CD4-positive, CD25-positive, alpha-beta regulatory T cell (primary cell): Measurements from ENCODE around the gene SLC25A29. TPM values are rescaled to one million over a fixed set of nuclear protein-coding genes. Genes with fewer than 3 reads are reported as not detected.

Experiments
- ATAC-seq, 2 donors: fragments of 150-1000 bp; cut with Tn5 transposase; one replicate each; pipeline ENCODE4 v1.10.0; 2021; ENCODE audit warnings: low read depth in 2 of 2, moderate number of reproducible peaks in 2 of 2, moderate library complexity in 1 of 2
- DNase-seq, 3 donors: peaks; one replicate each; pipeline versions ENCODE4 v3.0.0 to v3.0.0-alpha.2; 2012 to 2022; ENCODE audit warnings: mixed read lengths in 1 of 3
- H3K27ac ChIP-seq: one replicate; pipeline ENCODE4 v1.7.0; 2013; ENCODE audit warnings: mild to moderate bottlenecking, low read length; ENCODE audit not compliant: insufficient read depth, poor library complexity, severe bottlenecking
- H3K27me3 ChIP-seq: one replicate; pipeline ENCODE4 v1.7.0; 2013; ENCODE audit warnings: low read length; ENCODE audit not compliant: control insufficient read depth, insufficient read depth
- H3K36me3 ChIP-seq: one replicate; pipeline ENCODE4 v1.7.0; 2013; ENCODE audit warnings: mild to moderate bottlenecking, low read length, moderate library complexity; ENCODE audit not compliant: control insufficient read depth, insufficient read depth
- H3K4me1 ChIP-seq: 2 replicates; pipeline ENCODE4 v1.7.0; 2013; ENCODE audit warnings: mild to moderate bottlenecking, low read length; ENCODE audit not compliant: insufficient read depth, control insufficient read depth, poor library complexity, severe bottlenecking
- H3K4me3 ChIP-seq: one replicate; pipeline ENCODE4 v1.7.0; 2013; ENCODE audit warnings: low read depth, mild to moderate bottlenecking, low read length, moderate library complexity
- H3K9me3 ChIP-seq, 2 experiments: 1 replicate in 1 of 2; 2 replicates in 1 of 2; pipeline ENCODE4 v1.7.0; 2013; ENCODE audit warnings: low read length in 2 of 2, mild to moderate bottlenecking in 1 of 2, moderate library complexity in 1 of 2; ENCODE audit not compliant: control insufficient read depth in 2 of 2
- H3K27ac Mint-ChIP-seq, 3 donors: one replicate each; pipeline ENCODE4 v1.8.0; 2020 to 2022; ENCODE audit warnings: mild to moderate bottlenecking in 3 of 3, mixed read lengths in 3 of 3, moderate library complexity in 2 of 3
- H3K27me3 Mint-ChIP-seq: one replicate; pipeline ENCODE4 v1.8.0; 2022; ENCODE audit warnings: mild to moderate bottlenecking, mixed read lengths
- H3K36me3 Mint-ChIP-seq: one replicate; pipeline ENCODE4 v1.8.0; 2020; ENCODE audit warnings: mixed read lengths
- H3K4me1 Mint-ChIP-seq, 4 donors: one replicate each; pipeline ENCODE4 v1.8.0; 2020 to 2022; ENCODE audit warnings: mixed read lengths in 4 of 4, mild to moderate bottlenecking in 1 of 4
- H3K4me3 Mint-ChIP-seq, 4 donors: one replicate each; pipeline ENCODE4 v1.8.0; 2020 to 2022; ENCODE audit warnings: mild to moderate bottlenecking in 4 of 4, mixed read lengths in 4 of 4, moderate library complexity in 3 of 4
- H3K9me3 Mint-ChIP-seq, 7 donors: one replicate each; pipeline ENCODE4 v1.8.0; 2020 to 2022; ENCODE audit warnings: mixed read lengths in 7 of 7, mild to moderate bottlenecking in 3 of 7, moderate library complexity in 2 of 7
- polyA plus RNA-seq, 4 donors: library from polyadenylated mRNA; unstranded; fragments of 300-500 nt; fragmentation: Illumina TruSeq; gene quantifications; one replicate each; pipeline ENCODE4 v1.2.3, GENCODE V29; 2021
- total RNA-seq: library from RNA; stranded (reverse); gene quantifications from one replicate; pipeline ENCODE4 v1.2.3, GENCODE V29; 2022

Gene SLC25A29
- total and polyA plus RNA-seq, 5 donors from 2014 or later, result 0.69 to 7.9 (median 2.3) TPM

- DNase-seq (no peak), ATAC-seq (no peak)
- no peak within 1 kb of the TSS for H3K4me3 ChIP-seq
- H3K9me3 ChIP-seq, result no peaks in the 10 kb centered on the region
- H3K27me3 ChIP-seq, result no peaks in the 10 kb centered on the region
- H3K4me1 ChIP-seq, result peaks cover 2% of the 10 kb centered on the region
- no peaks in the 10 kb centered on the region for H3K36me3 Mint-ChIP-seq
- H3K4me1 Mint-ChIP-seq, result peaks cover 0 to 7% (median 1%) of the 10 kb centered on the region in 4 donors
- H3K27ac ChIP-seq, result no peak within 1 kb of the TSS
- no peak within 1 kb of the TSS for H3K4me3 Mint-ChIP-seq
- no peaks in the 10 kb centered on the region for H3K36me3 ChIP-seq
- no peak within 1 kb of the TSS for H3K27ac Mint-ChIP-seq
- no peaks in the 10 kb centered on the region for H3K9me3 Mint-ChIP-seq
- peaks cover 7% of the 10 kb centered on the region for H3K27me3 Mint-ChIP-seq
Measured at GRCh38 chr14:100323121-100323941, 17.1 kb upstream of the SLC25A29 start, which contains the start of gene SLC25A47. TSS of gene SLC25A47 (plus strand) at chr14:100323339. CDS start at chr14:100323415, 76 bp downstream.

GRCh38 chr14:100322138-100322957, 16.1 kb upstream of the SLC25A29 start:
- DNase-seq (no peak), ATAC-seq (no peak)
- no peaks in the 10 kb centered on the region for H3K9me3 Mint-ChIP-seq
- H3K36me3 ChIP-seq, result no peaks in the 10 kb centered on the region
- no peaks in the 10 kb centered on the region for H3K9me3 ChIP-seq
- H3K4me1 ChIP-seq, result peaks cover 9% of the 10 kb centered on the region
- peaks cover 7% of the 10 kb centered on the region for H3K27me3 Mint-ChIP-seq
- no peaks in the 10 kb centered on the region for H3K27me3 ChIP-seq
- no peak overlapping the region for H3K27ac Mint-ChIP-seq
- H3K4me1 Mint-ChIP-seq, result peaks cover 0 to 13% (median 3%) of the 10 kb centered on the region in 4 donors
- no peak overlapping the region for H3K4me3 Mint-ChIP-seq
- no peaks in the 10 kb centered on the region for H3K36me3 Mint-ChIP-seq
- no peak overlapping the region for H3K4me3 ChIP-seq
- H3K27ac ChIP-seq, result no peak overlapping the region

- Mint-ChIP-seq H3K4me3 (no peak overlapping the region), H3K27ac (no peak overlapping the region), H3K27me3 (peaks cover 7% of the 10 kb centered on the region), H3K36me3 (no peaks in the 10 kb centered on the region), H3K4me1 (peaks cover 0 to 13% (median 3%) of the 10 kb centered on the region in 4 donors), H3K9me3 (no peaks in the 10 kb centered on the region)
- no peak for DNase-seq
- no peak for ATAC-seq
- Histone ChIP-seq H3K27ac (no peak overlapping the region), H3K9me3 (no peaks in the 10 kb centered on the region), H3K36me3 (no peaks in the 10 kb centered on the region), H3K4me1 (peaks cover 9% of the 10 kb centered on the region), H3K27me3 (no peaks in the 10 kb centered on the region), H3K4me3 (no peak overlapping the region)
Measured at GRCh38 chr14:100321473-100322137, 15.4 kb upstream of the SLC25A29 start.

GRCh38 chr14:100320157-100320856, 14.1 kb upstream of the SLC25A29 start:
- Histone ChIP-seq H3K9me3 (no peaks in the 10 kb centered on the region), H3K27ac (no peak overlapping the region), H3K27me3 (no peaks in the 10 kb centered on the region), H3K4me3 (no peak overlapping the region), H3K4me1 (peaks cover 9% of the 10 kb centered on the region), H3K36me3 (no peaks in the 10 kb centered on the region)
- DNase-seq (no peak), ATAC-seq (no peak)
- H3K27me3 Mint-ChIP-seq, result peaks cover 7% of the 10 kb centered on the region
- no peak overlapping the region for H3K27ac Mint-ChIP-seq
- no peak overlapping the region for H3K4me3 Mint-ChIP-seq
- H3K36me3 Mint-ChIP-seq, result no peaks in the 10 kb centered on the region
- peaks cover 0 to 13% (median 3%) of the 10 kb centered on the region in 4 donors for H3K4me1 Mint-ChIP-seq
- no peaks in the 10 kb centered on the region for H3K9me3 Mint-ChIP-seq

GRCh38 chr14:100317912-100318808, 11.9 kb upstream of the SLC25A29 start:
- H3K9me3 ChIP-seq, result no peaks in the 10 kb centered on the region
- peaks cover 0 to 13% (median 3%) of the 10 kb centered on the region in 4 donors for H3K4me1 Mint-ChIP-seq
- no peak overlapping the region for H3K27ac ChIP-seq
- no peaks in the 10 kb centered on the region for H3K9me3 Mint-ChIP-seq
- peak overlapping the region; percentile 71 for H3K4me3 ChIP-seq
- peak overlapping the region; percentile 37 to 74 (median 58) for H3K4me3 Mint-ChIP-seq
- H3K27ac Mint-ChIP-seq, result peak overlapping the region in 2 of 3 donors; percentile 32 to 66
- peak; percentile 86 to 90 for ATAC-seq
- no peaks in the 10 kb centered on the region for H3K36me3 ChIP-seq
- H3K4me1 ChIP-seq, result peaks cover 9% of the 10 kb centered on the region
- H3K36me3 Mint-ChIP-seq, result no peaks in the 10 kb centered on the region
- peaks cover 7% of the 10 kb centered on the region for H3K27me3 Mint-ChIP-seq
- H3K27me3 ChIP-seq, result no peaks in the 10 kb centered on the region
- peak; percentile 50 to 72 (median 57) for DNase-seq

- ATAC-seq, result no peak
- no peak overlapping the region for H3K4me3 ChIP-seq
- peak overlapping the region in 2 of 4 donors; percentile 45 to 70 for H3K4me3 Mint-ChIP-seq
- H3K9me3 ChIP-seq, result no peaks in the 10 kb centered on the region
- H3K27ac Mint-ChIP-seq, result peak overlapping the region in 2 of 3 donors; percentile 32 to 66
- H3K27me3 ChIP-seq, result no peaks in the 10 kb centered on the region
- no peak overlapping the region for H3K27ac ChIP-seq
- H3K36me3 Mint-ChIP-seq, result no peaks in the 10 kb centered on the region
- H3K27me3 Mint-ChIP-seq, result peaks cover 7% of the 10 kb centered on the region
- no peak for DNase-seq
- H3K9me3 Mint-ChIP-seq, result no peaks in the 10 kb centered on the region
- H3K4me1 ChIP-seq, result peaks cover 9% of the 10 kb centered on the region
- H3K36me3 ChIP-seq, result no peaks in the 10 kb centered on the region
- peaks cover 0 to 13% (median 3%) of the 10 kb centered on the region in 4 donors for H3K4me1 Mint-ChIP-seq
Measured at GRCh38 chr14:100317389-100317788, 11.1 kb upstream of the SLC25A29 start.
